GM18499 (cell line): ENCODE results near the gene GLIPR1L2.
"Not testable (repeated sequence)": the region's sequence is repeated elsewhere in the genome, so short reads cannot be mapped to it uniquely, and the experiment has no call there.

Experiments used
- ATAC-seq: cut with Tn5 transposase; IDR thresholded peaks from one replicate; pipeline ENCODE4 v1.9.1; 2021; ENCODE audit warnings: moderate number of reproducible peaks; ENCODE audit not compliant: insufficient read depth, unreplicated experiment

GLIPR1L2 gene

DNA sequence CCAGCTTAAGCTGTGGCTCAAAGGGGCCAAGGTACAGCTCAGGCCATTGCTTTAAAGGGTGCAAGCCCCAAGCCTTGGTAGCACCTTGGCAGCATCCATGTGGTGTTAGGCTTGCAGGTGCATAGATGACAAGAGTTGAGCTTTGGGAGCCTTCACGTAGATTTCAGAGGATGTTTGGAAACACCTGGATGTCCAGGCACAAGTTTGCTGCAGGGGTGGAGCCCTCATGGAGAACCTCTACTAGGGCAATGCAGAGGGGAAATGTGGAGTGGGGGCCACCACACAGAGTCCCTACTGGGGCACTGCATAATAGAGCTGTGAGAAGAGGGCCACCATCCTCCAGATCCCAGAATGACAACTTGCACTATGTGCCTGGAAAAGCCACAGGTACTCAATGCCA is 37.9 kb downstream of the GLIPR1L2 start:
- ATAC-seq, result no peak

DNA sequence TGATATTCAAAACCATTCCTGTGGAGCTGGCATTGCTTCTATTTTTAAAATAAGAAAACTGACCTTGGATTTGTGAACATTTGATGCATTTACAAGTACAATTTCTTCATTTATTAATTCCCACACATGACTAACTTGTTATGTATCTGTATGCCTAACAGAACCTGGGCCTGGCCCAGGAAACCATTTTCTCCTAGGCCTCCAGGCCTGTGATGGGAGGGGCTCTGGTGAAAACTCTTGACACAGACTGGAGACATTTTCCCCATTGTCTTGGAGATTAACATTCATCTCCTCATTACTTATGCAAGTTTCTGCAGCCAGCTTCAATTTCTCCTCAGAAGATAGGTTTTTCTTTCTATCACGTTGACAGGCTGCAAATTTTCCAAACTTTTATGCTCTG is 42.0 kb downstream of the GLIPR1L2 start:
- ATAC-seq, result no peak

DNA sequence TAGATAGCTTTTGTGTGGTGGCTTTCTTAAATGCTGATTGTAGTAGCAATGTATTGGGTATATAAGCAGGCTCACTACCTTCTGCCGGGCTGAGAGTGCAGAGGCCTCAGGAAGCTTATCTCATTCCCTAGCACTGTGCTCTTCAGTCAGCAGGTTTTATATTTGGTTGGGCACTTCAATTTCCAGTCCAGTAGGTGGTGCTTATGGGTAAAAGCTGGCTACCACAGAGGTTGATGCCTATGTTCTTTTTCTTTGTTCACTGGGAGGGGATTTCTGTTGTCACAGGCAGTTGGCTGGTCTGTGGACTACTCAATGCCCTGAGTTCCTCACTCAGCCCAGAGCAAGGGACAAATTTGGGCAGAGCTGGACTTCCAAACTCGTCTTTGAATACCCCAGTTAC is 46.7 kb downstream of the GLIPR1L2 start:
- ATAC-seq, result no peak

DNA sequence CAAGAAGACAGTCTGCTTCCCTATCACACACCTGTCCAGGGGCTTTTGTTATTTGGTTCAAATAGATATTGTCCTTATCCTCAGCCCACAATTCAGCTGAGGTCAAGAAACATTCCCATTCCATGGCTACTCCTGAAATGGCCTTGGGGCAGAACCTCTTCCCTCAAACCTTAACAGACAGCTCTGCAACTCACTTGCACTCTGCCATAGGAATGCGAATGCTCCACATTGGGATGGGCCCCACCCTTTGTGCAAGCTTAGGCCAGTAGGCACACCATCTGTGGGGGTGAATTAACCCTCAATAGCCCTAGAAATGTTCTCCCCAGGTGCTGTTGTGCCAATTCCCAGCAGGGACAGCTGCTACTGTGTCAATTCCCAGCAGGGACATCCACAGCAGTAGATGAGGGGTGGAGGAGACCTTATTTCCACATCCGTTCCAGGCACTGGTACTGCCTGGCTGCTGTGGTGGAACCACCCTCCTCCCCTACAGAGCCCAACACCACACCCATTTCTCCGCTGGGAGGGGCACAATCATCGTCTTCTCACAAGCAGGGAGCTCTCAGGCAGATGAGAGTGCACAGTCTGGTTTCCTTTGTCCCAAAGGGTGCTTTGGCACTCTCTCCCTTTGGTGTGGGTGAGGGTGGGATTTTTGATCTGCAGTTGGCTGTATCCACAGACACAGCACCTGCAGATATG is 47.3 kb downstream of the GLIPR1L2 start:
- no peak for ATAC-seq

DNA sequence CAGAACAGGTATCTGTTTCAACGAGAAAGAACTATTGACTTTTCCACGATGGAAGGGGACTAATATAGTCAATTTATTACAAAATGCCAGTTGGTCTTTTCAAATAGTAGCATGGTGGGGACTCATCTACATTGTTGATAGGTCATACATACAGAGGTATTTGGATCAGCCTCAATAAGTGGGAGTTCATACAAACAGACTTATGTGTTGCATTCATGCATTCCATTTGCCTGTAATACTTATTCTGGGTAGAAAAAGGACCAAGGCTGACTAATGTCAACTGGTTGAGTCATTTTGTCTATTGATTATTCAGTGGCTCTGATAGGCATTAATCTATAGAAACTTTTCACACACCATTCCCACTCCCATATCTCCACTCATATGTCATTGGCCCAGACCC is 48.2 kb downstream of the GLIPR1L2 start:
- ATAC-seq, result no peak

DNA sequence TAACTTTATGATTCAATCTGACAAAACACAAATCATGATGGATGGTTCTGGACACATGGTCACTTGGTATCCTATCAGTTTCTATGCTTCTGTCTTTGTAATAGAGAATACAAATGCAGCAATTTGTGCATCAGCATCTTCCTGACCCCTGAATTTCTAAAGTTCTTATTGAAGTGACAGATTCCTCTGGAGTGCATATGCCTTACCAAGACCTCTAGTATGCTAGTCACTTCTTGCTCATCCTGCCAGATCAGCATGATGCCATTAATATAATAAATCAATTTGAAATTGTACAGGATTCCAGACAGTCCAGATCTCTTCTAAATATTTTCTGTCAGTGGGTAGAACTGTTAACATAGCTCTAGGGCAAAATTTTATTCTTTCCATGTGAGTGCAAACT is 49.0 kb downstream of the GLIPR1L2 start:
- ATAC-seq, result no peak

DNA sequence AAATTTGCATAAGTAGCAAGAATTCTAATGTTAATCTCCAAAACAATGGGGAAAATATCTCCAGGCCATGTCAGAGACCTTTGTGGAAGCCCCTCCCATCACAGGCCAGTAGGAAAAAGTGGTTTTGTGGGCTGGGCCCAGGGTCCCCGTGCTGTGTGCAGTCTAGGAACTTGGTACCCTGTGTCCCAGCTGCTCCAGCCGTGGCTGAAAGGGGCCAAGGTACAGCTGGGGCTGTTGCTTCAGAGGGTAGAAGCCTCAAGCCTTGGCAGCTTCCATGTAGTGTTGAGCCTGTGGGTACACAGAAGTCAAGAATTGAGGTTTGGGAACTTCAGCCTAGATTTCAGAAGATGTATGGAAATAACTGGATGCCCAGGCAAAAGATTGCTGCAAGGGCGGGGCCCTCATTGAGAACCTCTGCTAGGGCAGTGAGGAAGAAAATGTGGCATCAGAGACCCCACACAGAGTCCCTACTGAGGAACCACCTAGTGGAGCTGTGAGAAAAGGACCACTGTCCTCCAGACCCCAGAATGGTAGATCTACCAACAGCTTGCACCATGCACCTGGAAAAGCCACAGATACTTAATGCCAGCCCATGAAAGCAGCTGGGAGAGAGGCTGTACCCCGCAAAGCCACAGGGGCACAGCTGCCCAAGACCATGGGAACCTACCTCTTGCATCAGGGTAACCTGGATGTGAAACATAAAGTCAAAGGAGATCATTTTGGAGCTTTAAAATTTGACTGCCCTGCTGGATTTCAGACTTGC is 51.0 kb downstream of the GLIPR1L2 start:
- not testable (repeated sequence) for ATAC-seq

DNA sequence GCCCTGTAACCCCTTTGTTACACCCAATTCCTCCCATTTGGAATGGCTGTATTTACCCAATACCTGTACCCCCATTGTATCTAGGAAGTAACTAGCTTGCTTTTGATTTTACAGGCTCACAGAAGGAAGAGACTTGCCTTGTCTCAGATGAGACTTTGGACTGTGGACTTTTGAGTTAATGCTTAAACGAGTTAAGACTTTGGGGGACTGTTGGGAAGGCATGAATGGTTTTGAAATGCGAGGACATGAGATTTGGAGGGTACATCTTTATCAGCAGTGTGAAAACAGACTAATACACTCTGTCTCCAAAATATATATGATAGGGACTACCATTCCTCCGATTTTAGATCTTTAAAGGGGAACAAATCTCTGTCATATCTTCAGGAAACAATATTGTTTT is 51.6 kb downstream of the GLIPR1L2 start:
- ATAC-seq, result not testable (repeated sequence)

DNA sequence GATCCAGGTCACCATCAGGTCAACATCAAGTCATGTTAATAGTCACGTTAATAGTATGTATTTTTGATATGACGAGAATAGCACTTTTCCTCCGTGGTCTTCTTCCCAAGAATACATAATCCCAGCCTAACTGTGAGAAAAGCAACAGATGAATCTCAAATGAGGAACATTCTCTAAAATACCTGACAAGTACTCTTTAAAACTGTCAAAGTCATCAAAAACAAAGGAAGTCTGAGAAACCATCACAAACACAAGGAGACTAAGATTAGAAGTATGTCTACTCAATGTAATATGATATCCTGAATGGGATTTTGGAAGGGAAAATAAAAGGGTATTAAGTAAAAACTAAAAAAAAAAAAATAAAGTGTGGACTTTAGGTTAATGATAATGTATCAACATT is 52.8 kb downstream of the GLIPR1L2 start:
- ATAC-seq, result no peak

DNA sequence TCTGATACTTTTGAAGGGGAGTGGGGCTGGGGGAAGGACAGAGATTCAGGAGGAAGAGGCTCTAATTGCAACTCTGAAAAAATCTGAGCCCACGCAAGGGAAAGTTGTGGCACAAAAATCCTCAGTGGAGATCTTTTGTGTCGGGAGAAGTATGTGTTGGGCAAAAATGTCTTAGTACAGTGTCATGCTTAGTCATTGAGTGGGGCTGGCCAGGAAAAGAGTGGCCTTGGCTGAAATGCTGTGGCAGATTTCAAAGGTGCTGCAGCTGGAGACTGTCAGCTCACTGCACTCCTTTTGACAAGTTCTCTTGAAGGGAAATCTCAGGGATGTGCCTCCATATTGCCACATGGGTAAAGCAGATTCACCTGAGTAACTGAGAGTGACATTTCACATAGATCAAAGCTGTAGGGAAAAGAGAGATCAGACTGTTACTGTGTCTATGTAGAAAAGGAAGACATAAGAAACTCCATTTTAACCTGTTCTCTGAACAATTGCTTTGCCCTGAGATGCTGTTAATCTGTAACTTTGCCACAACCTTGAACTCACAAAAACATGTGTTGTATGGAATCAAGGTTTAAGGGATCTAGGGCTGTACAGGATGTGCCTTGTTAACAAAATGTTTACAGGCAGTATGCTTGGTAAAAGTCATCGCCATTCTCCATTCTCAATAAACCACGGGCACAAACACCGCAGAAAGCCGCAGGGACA is 53.7 kb downstream of the GLIPR1L2 start:
- ATAC-seq, result no peak

DNA sequence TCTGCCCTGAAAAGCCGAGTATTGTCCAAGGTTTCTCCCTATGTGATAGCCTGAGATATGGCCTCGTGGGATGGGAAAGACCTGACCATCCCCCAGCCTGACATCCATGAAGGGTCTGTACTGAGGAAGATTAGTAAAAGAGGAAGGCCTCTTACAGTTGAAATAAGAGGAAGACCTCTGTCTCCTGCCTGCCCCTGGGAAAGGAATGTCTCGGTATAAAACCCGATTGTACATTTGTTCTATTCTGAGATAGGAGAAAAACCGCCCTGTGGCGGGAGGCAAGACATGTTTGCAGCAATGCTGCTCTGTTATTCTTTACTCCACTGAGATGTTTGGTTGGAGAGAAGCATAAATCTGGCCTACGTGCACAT is 54.2 kb downstream of the GLIPR1L2 start:
- not testable (repeated sequence) for ATAC-seq

DNA sequence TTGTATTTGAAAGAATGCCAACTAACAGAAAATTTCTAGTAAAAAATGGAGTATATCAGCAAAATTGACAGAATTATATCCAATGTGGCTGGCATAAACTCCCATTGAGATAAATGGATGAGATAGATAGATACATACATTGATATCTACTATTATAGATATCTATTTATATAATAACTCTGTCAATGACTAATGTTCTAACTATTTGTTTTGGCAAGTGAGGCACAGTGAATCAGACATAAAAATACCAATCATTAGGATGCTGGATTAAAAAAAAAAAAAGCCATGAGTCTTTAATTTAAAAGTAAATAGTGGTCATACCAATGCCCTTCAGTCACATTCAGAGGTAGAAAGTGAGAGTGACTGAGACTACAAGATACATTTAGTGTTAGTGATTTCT is 56.0 kb downstream of the GLIPR1L2 start:
- ATAC-seq, result no peak

DNA sequence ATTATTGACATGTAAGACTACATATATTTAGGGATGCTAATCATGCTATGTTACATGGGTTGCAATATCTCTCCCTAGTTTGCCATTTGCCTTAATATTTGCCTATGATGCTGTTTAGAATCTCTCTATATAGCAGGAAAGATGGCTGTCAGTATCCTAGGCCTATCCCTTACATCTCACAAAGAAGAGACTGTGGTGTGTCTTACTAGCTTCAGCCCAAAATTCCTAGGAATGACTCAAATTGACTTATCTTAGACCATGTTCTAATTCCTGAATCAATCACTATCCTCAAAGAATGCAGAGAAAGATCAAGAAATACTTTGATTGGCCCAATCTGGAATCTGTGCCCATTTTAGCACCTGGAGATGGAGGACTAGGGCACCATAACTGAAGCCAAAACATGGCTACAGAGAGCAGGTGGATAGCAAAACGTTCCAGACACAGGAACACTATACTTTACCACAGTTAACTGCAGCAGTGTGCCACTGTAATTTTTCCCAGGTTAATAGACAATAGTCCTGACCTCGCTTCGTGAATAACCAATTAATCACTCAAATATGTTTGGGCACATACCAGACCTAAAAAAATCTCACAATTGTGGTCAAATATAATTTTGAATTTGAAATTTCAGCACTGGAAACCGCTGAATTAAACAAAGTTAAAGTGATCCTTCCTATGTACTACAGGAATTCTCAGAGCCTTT is 57.0 kb downstream of the GLIPR1L2 start:
- no peak for ATAC-seq

DNA sequence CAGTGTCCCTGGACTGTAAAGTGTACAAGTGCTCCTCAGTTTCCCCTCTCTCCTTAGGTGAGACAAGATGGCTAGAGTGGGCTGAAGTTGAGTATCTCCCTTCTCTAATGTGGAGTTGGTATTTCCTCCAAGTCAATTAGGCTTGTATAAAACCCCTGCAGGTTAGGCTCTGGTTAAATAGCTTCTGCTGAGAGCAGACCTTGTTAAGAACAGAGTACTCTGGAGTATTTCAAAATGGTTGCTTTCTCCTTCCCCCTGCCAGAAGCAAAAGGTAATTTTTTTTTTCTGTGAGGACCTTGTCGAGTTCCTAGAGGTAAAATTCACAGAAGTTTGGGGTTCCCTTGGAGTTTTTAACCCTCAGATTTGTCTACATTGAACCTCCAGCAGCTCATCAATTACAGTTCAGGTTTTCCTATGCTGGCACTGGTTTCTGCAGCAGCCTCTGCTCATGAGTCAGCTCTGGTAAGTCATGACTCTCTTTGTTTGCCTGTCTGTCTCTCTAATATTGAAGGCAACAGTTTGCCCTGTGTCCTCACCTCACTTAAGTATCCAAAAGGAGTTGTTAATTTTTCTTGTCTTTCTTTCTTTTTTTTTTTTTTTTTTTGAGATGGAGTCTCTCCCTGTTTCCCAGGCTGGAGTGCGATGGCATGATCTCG is 61.9 kb downstream of the GLIPR1L2 start:
- ATAC-seq, result no peak

DNA sequence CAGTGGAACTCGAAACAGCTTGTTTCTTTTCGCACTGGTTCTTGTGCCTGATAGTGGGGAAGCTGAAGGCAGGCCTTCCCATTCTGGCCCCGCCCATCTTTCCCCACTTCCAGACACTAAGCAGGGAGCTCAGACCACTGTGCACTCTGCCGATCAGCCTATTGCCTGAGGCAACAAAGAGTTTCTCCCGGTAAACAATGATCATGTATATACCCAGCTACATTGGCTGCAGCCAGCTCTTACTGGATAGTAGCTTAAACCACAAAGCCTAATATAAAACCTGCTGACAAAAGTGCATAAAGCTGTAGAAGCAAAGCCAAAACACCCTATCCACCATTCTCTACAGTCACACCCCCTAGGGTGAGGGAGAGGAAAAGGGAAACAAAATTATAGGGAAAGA is 65.0 kb downstream of the GLIPR1L2 start:
- ATAC-seq, result no peak

DNA sequence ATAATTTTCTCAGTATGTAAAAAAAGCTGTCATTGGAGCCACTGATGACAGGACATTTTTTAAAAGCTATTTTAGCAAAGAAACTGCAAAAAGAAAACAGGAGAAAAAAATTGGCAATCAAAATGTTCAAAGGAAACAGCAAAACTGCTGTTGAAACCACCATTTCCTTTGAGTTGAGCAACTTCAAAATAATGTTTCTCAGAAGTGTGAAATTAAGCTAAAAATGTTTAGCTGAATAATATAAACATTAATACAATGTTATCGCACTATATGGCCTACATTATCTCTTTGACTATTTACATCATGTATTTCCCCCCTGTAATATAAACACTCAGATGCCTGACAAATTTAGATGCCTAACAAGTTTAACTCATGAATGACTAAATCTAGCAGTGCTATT is 66.3 kb downstream of the GLIPR1L2 start:
- ATAC-seq, result no peak

DNA sequence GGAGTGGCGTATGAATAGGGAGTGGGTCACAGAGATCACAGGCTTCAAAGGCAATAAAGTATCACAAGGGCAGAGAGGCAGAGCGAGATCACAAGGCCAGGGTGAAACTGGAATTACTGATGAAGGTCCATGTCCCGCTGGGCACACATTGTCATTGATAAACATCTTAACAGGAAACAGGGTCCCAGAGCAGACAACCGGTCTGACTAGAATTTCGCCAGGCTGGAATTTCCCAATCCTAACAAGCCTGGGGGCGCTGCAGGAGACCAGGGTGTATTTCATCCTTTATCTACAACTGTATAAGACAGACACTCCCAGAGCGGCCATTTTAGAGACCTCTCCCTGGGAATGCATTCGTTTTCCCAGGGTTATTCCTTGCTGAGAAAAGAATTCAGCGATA is 67.0 kb downstream of the GLIPR1L2 start:
- not testable (repeated sequence) for ATAC-seq

DNA sequence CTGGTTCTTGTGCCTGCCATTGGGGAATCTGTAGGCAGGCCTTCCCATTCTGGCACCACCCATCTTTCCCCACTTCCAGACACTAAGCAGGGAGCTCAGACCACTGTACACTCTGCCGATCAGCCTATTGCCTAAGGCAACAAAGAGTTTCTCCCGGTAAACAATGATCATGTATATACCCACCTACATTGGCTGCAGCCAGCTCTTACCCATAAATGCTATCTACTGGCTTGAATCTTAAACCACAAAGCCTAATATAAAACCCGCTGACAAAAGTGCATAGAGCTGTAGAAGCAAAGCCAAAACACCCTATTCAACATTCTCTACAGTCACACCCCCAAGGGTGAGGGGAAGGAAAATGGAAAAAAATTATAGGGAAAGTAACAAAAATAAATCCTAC is 68.9 kb downstream of the GLIPR1L2 start:
- ATAC-seq, result no peak

DNA sequence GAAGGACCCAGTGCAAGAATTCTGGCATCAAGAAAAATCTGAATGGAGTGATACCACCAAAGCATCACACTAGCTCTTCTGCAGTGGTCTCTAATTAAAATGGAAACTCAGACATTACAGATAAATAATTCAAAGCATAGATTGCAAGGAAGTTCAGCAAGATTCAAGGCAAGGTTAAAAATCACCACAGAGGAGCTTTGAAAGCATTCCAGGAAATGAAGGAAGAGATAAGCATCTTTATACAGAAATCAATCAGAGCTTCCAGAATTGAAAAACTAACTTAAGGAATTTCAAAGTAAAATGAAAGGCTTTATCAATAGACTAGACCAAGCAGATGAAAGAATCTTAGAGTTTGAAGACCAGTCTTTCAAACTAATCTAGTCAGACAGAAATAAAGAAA is 69.3 kb downstream of the GLIPR1L2 start:
- ATAC-seq, result no peak
